Measurements from ENCODE around the gene KIAA1217.

Gene KIAA1217

GRCh38 chr10:24590697-24591457 is 381.9 kb downstream of the KIAA1217 start:
- Histone ChIP-seq H3K4me3 (ENCODE audit: low read length) (no peak overlapping the region), H3K79me2 (ENCODE audit: low read length) (no peaks in the 10 kb centered on the region), H3K27ac (ENCODE audit: low read length) (no peak overlapping the region), H3K9me3 (ENCODE audit: insufficient read depth, low read length) (no peaks in the 10 kb centered on the region), H3K36me3 (replicated peaks; ENCODE audit: low read depth, low read length) (no peaks in the 10 kb centered on the region), H3K4me2 (ENCODE audit: low read length) (no peak overlapping the region), H3K9ac (ENCODE audit: low read length) (no peak overlapping the region), H2AFZ (ENCODE audit: low read depth, low read length) (no peak overlapping the region), H4K20me1 (ENCODE audit: insufficient read depth, low read length) (no peaks in the 10 kb centered on the region), H3K4me1 (ENCODE audit: low read length) (no peaks in the 10 kb centered on the region), H3K27me3 (ENCODE audit: low read depth, low read length) (no peaks in the 10 kb centered on the region)
- TF ChIP-seq CTCF (IDR thresholded peaks at IDR 0.05; ENCODE audit: low read depth, low read length), result no peak
- TF ChIP-seq EZH2phosphoT487 (IDR thresholded peaks at IDR 0.05; ENCODE audit: low read depth), result no peak

GRCh38 chr10:24596217-24596930 is 387.4 kb downstream of the KIAA1217 start:
- Histone ChIP-seq H3K79me2 (ENCODE audit: low read length) (no peaks in the 10 kb centered on the region), H3K27me3 (ENCODE audit: low read depth, low read length) (no peaks in the 10 kb centered on the region), H4K20me1 (ENCODE audit: insufficient read depth, low read length) (no peaks in the 10 kb centered on the region), H3K4me1 (ENCODE audit: low read length) (no peaks in the 10 kb centered on the region), H3K27ac (ENCODE audit: low read length) (no peak overlapping the region), H3K9ac (ENCODE audit: low read length) (no peak overlapping the region), H3K4me2 (ENCODE audit: low read length) (no peak overlapping the region), H3K4me3 (ENCODE audit: low read length) (no peak overlapping the region), H3K36me3 (replicated peaks; ENCODE audit: low read depth, low read length) (no peaks in the 10 kb centered on the region), H2AFZ (ENCODE audit: low read depth, low read length) (no peak overlapping the region), H3K9me3 (ENCODE audit: insufficient read depth, low read length) (no peaks in the 10 kb centered on the region)
- TF ChIP-seq CTCF (IDR thresholded peaks at IDR 0.05; ENCODE audit: low read depth, low read length) (no peak), EZH2phosphoT487 (IDR thresholded peaks at IDR 0.05; ENCODE audit: low read depth) (no peak)

- H3K27ac ChIP-seq (ENCODE audit: low read length), result no peak overlapping the region
- no peak overlapping the region for H3K9ac ChIP-seq (ENCODE audit: low read length)
- H3K36me3 ChIP-seq (replicated peaks; ENCODE audit: low read depth, low read length), result no peaks in the 10 kb centered on the region
- no peaks in the 10 kb centered on the region for H3K9me3 ChIP-seq (ENCODE audit: insufficient read depth, low read length)
- no peaks in the 10 kb centered on the region for H3K27me3 ChIP-seq (ENCODE audit: low read depth, low read length)
- no peak overlapping the region for H3K4me2 ChIP-seq (ENCODE audit: low read length)
- H3K4me1 ChIP-seq (ENCODE audit: low read length), result no peaks in the 10 kb centered on the region
- no peak overlapping the region for H3K4me3 ChIP-seq (ENCODE audit: low read length)
- H2AFZ ChIP-seq (ENCODE audit: low read depth, low read length), result no peak overlapping the region
- TF ChIP-seq EZH2phosphoT487 (IDR thresholded peaks at IDR 0.05; ENCODE audit: low read depth) (no peak), CTCF (IDR thresholded peaks at IDR 0.05; ENCODE audit: low read depth, low read length) (no peak)
- H3K79me2 ChIP-seq (ENCODE audit: low read length), result no peaks in the 10 kb centered on the region
- no peaks in the 10 kb centered on the region for H4K20me1 ChIP-seq (ENCODE audit: insufficient read depth, low read length)
Observed at GRCh38 chr10:24597426-24597825, 388.5 kb downstream of the KIAA1217 start.
